ENCODE data around the gene ADCY2. TPM values are rescaled to one million over a fixed set of nuclear protein-coding genes. Genes with fewer than 3 reads are reported as not detected.

The ADCY2 gene
- total RNA-seq, 1 donor from 2014 or later: 4.5 TPM

GRCh38 chr5:7425830-7426229, 29.9 kb downstream of the ADCY2 start:
- no peaks in the 10 kb centered on the region for H3K36me3 Mint-ChIP-seq (ENCODE audit: insufficient read depth)
- H3K27ac Mint-ChIP-seq: no peak overlapping the region
- no peak overlapping the region for H3K4me3 Mint-ChIP-seq (ENCODE audit: low read depth)
- no peaks in the 10 kb centered on the region for H3K9me3 Mint-ChIP-seq (ENCODE audit: low read depth)
- H3K27me3 Mint-ChIP-seq: peaks cover 41% of the 10 kb centered on the region
- no peak for DNase-seq (ENCODE audit: low spot score, unreplicated experiment)
- no peak for TF ChIP-seq CTCF (IDR thresholded peaks at IDR 0.05; ENCODE audit: unreplicated experiment)
- H3K4me1 Mint-ChIP-seq (ENCODE audit: low read depth): peaks cover 4% of the 10 kb centered on the region

GRCh38 chr5:7426284-7426683, 30.3 kb downstream of the ADCY2 start:
- Mint-ChIP-seq H3K4me1 (ENCODE audit: low read depth) (peaks cover 4% of the 10 kb centered on the region), H3K27me3 (peaks cover 36% of the 10 kb centered on the region), H3K4me3 (ENCODE audit: low read depth) (no peak overlapping the region)

GRCh38 chr5:7434914-7435313, 39.0 kb downstream of the ADCY2 start:
- no peak for TF ChIP-seq CTCF (IDR thresholded peaks at IDR 0.05; ENCODE audit: unreplicated experiment)
- Mint-ChIP-seq H3K9me3 (ENCODE audit: low read depth) (peaks cover 6% of the 10 kb centered on the region), H3K27me3 (peaks cover 22% of the 10 kb centered on the region), H3K36me3 (ENCODE audit: insufficient read depth) (no peaks in the 10 kb centered on the region), H3K27ac (no peak overlapping the region), H3K4me1 (ENCODE audit: low read depth) (no peaks in the 10 kb centered on the region), H3K4me3 (ENCODE audit: low read depth) (no peak overlapping the region)
- DNase-seq (ENCODE audit: low spot score, unreplicated experiment): no peak

More at GRCh38 chr5:7426284-7426683, 30.3 kb downstream of the ADCY2 start:
- no peak for TF ChIP-seq CTCF (IDR thresholded peaks at IDR 0.05; ENCODE audit: unreplicated experiment)
- H3K9me3 Mint-ChIP-seq (ENCODE audit: low read depth): no peaks in the 10 kb centered on the region
- no peaks in the 10 kb centered on the region for H3K36me3 Mint-ChIP-seq (ENCODE audit: insufficient read depth)
- DNase-seq (ENCODE audit: low spot score, unreplicated experiment): no peak
- H3K27ac Mint-ChIP-seq: no peak overlapping the region

- Mint-ChIP-seq H3K4me1 (ENCODE audit: low read depth) (no peaks in the 10 kb centered on the region), H3K9me3 (ENCODE audit: low read depth) (peaks cover 6% of the 10 kb centered on the region), H3K27me3 (peaks cover 24% of the 10 kb centered on the region), H3K36me3 (ENCODE audit: insufficient read depth) (no peaks in the 10 kb centered on the region), H3K27ac (no peak overlapping the region), H3K4me3 (ENCODE audit: low read depth) (no peak overlapping the region)
- DNase-seq (ENCODE audit: low spot score, unreplicated experiment): no peak
- no peak for TF ChIP-seq CTCF (IDR thresholded peaks at IDR 0.05; ENCODE audit: unreplicated experiment)
Measured at GRCh38 chr5:7435503-7435902, 39.6 kb downstream of the ADCY2 start.

GRCh38 chr5:7436521-7436920, 40.6 kb downstream of the ADCY2 start:
- Mint-ChIP-seq H3K9me3 (ENCODE audit: low read depth) (peaks cover 6% of the 10 kb centered on the region), H3K27ac (no peak overlapping the region), H3K4me3 (ENCODE audit: low read depth) (no peak overlapping the region), H3K4me1 (ENCODE audit: low read depth) (no peaks in the 10 kb centered on the region), H3K27me3 (peaks cover 27% of the 10 kb centered on the region), H3K36me3 (ENCODE audit: insufficient read depth) (no peaks in the 10 kb centered on the region)
- TF ChIP-seq CTCF (IDR thresholded peaks at IDR 0.05; ENCODE audit: unreplicated experiment): no peak
- DNase-seq (ENCODE audit: low spot score, unreplicated experiment): no peak
